Keratinocyte (primary cell): ENCODE results near the gene LRRC3C.

Experiments used
- EZH2 ChIP-seq: IDR thresholded peaks from one replicate; pipeline ENCODE4 v1.6.1; 2012; ENCODE audit warnings: inconsistent platforms, mild to moderate bottlenecking, low read length, moderate library complexity
- TF ChIP-seq, protein P1 (sequence below), 3 experiments: IDR thresholded peaks in 1 of 3; conservative IDR thresholded peaks in 1 of 3; optimal IDR thresholded peaks in 1 of 3; 2 replicates in 2 of 3; 3 replicates in 1 of 3; pipeline versions ENCODE3 to v1.5.1; 2011; ENCODE audit warnings: low read length in 3 of 3, mild to moderate bottlenecking in 3 of 3, moderate library complexity in 2 of 3, control low read depth in 1 of 3, inconsistent platforms in 1 of 3; ENCODE audit not compliant: insufficient read depth in 2 of 3; ENCODE audit errors: extremely low read depth in 1 of 3

DNA sequence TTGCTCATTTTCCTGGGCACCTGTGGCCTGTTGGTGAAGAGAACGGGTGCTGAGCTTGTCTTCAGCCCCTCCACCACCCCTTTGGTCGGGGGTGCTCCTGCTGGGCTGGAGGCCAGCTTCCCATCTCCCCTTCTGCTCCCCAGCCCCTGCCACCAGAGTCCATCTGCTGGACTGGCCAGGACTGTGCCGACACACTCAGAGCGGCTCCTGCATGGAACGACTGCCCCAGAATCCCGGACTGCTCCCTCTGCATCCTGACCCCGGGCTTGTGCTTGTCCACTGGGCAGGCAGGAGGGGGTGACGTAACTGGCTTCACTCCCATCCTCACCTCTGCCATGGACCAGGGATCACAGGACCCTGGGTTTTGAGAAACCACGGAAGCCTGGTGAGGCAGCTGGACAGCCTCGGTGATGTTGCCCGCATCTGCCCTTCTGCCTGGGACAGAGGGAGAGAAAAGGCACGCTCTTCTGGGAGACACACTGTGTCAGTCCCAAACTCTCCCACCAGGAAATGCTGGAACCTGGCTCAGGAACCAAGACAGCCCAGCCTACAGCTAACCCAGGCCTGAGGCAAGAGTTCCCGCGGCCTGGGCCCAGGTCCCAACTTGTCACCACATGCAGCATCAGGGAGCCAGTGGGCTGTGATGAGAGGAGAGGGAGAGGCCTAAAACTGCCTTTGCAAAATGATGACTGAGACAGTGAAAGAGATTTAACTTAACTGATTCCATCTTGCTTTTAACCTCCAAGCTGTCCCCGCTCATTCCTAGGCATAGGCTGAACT lies 19.2 kb downstream of the LRRC3C start:
- TF ChIP-seq, protein P1, sequence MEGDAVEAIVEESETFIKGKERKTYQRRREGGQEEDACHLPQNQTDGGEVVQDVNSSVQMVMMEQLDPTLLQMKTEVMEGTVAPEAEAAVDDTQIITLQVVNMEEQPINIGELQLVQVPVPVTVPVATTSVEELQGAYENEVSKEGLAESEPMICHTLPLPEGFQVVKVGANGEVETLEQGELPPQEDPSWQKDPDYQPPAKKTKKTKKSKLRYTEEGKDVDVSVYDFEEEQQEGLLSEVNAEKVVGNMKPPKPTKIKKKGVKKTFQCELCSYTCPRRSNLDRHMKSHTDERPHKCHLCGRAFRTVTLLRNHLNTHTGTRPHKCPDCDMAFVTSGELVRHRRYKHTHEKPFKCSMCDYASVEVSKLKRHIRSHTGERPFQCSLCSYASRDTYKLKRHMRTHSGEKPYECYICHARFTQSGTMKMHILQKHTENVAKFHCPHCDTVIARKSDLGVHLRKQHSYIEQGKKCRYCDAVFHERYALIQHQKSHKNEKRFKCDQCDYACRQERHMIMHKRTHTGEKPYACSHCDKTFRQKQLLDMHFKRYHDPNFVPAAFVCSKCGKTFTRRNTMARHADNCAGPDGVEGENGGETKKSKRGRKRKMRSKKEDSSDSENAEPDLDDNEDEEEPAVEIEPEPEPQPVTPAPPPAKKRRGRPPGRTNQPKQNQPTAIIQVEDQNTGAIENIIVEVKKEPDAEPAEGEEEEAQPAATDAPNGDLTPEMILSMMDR (optimal IDR thresholded peaks at IDR 0.05 in 1 of 3, IDR thresholded peaks at IDR 0.05 in 1 of 3, conservative IDR thresholded peaks at IDR 0.05 in 1 of 3; ENCODE audit: extremely low read depth in 1 of 3, insufficient read depth in 2 of 3, low read length in 3 of 3) = no peak
- TF ChIP-seq EZH2 = no peak
